Keratinocyte (primary cell): ENCODE results near the gene ATXN3L.

Experiments
- EZH2 ChIP-seq: IDR thresholded peaks from one replicate; pipeline ENCODE4 v1.6.1; 2012; ENCODE audit warnings: inconsistent platforms, mild to moderate bottlenecking, low read length, moderate library complexity
- TF ChIP-seq, protein P1 (sequence below), 3 experiments: IDR thresholded peaks in 1 of 3; conservative IDR thresholded peaks in 1 of 3; optimal IDR thresholded peaks in 1 of 3; 2 replicates in 2 of 3; 3 replicates in 1 of 3; pipeline versions ENCODE3 to v1.5.1; 2011; ENCODE audit warnings: low read length in 3 of 3, mild to moderate bottlenecking in 3 of 3, moderate library complexity in 2 of 3, control low read depth in 1 of 3, inconsistent platforms in 1 of 3; ENCODE audit not compliant: insufficient read depth in 2 of 3; ENCODE audit errors: extremely low read depth in 1 of 3

DNA sequence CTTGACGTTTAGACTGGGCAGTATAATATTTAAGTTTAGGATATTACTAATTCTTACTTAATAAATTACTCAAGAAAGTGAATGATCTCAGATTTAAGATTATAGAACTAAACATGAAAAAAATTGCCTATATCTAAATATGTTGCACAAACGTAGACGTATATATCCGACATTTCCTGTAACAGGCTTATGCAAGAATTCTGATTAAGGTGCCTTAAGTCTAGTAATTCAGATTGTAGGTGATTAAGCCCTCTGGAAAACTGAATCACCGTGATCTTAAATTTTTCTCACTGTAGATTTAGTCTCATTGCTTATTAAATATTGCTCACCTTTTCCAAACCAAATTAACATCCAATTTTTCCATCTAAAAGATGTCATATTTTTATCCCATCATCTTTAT lies 24.0 kb downstream of the ATXN3L start:
- TF ChIP-seq, protein P1, sequence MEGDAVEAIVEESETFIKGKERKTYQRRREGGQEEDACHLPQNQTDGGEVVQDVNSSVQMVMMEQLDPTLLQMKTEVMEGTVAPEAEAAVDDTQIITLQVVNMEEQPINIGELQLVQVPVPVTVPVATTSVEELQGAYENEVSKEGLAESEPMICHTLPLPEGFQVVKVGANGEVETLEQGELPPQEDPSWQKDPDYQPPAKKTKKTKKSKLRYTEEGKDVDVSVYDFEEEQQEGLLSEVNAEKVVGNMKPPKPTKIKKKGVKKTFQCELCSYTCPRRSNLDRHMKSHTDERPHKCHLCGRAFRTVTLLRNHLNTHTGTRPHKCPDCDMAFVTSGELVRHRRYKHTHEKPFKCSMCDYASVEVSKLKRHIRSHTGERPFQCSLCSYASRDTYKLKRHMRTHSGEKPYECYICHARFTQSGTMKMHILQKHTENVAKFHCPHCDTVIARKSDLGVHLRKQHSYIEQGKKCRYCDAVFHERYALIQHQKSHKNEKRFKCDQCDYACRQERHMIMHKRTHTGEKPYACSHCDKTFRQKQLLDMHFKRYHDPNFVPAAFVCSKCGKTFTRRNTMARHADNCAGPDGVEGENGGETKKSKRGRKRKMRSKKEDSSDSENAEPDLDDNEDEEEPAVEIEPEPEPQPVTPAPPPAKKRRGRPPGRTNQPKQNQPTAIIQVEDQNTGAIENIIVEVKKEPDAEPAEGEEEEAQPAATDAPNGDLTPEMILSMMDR (optimal IDR thresholded peaks at IDR 0.05 in 1 of 3, IDR thresholded peaks at IDR 0.05 in 1 of 3, conservative IDR thresholded peaks at IDR 0.05 in 1 of 3; ENCODE audit: extremely low read depth in 1 of 3, insufficient read depth in 2 of 3, low read length in 3 of 3) = no peak
- no peak for TF ChIP-seq EZH2
